Fibroblast of lung (primary cell): ENCODE measurements around the gene RASGRF2. TPM values are rescaled to one million over a fixed set of nuclear protein-coding genes. Genes with fewer than 3 reads are reported as not detected.

Source experiments
- DNase-seq, 2 donors: peaks; one replicate each; pipeline versions ENCODE4 v3.0.0 to v3.0.0-alpha.2; 2010; ENCODE audit warnings: low read depth in 2 of 2
- H2AFZ ChIP-seq: 2 replicates; pipeline ENCODE4 v1.5.1; 2012; ENCODE audit warnings: low read length, control low read depth, inconsistent platforms
- H3K27ac ChIP-seq: 2 replicates; pipeline ENCODE4 v1.5.1; 2011; ENCODE audit warnings: low read length, control low read depth; ENCODE audit not compliant: insufficient read depth
- H3K27me3 ChIP-seq: 2 replicates; pipeline ENCODE4 v1.5.1; 2011; ENCODE audit warnings: mild to moderate bottlenecking, low read length; ENCODE audit not compliant: control insufficient read depth, insufficient read depth
- H3K36me3 ChIP-seq: 2 replicates; pipeline ENCODE4 v1.5.1; 2011; ENCODE audit warnings: low read length; ENCODE audit not compliant: control insufficient read depth, insufficient read depth
- H3K4me1 ChIP-seq: 2 replicates; pipeline ENCODE4 v1.5.1; 2011; ENCODE audit warnings: low read length; ENCODE audit not compliant: control insufficient read depth, insufficient read depth; ENCODE audit errors: extremely low read depth
- H3K4me2 ChIP-seq: 2 replicates; pipeline ENCODE4 v1.5.1; 2011; ENCODE audit warnings: low read length, control low read depth; ENCODE audit not compliant: insufficient read depth; ENCODE audit errors: extremely low read depth
- H3K4me3 ChIP-seq, 4 experiments: fragments of 200-600 bp in 1 of 4; sonication (generic) in 1 of 4; replicated peaks in 1 of 4; 2 replicates each; pipeline ENCODE4 v1.5.1; 2011 to 2016; ENCODE audit warnings: low read length in 4 of 4, low read depth in 3 of 4, mild to moderate bottlenecking in 3 of 4, control low read depth in 2 of 4, inconsistent platforms in 1 of 4, mixed read lengths in 1 of 4; ENCODE audit not compliant: insufficient read depth in 1 of 4; ENCODE audit errors: control extremely low read depth in 1 of 4
- H3K79me2 ChIP-seq: 2 replicates; pipeline ENCODE4 v1.5.1; 2012; ENCODE audit warnings: mild to moderate bottlenecking, low read length, inconsistent platforms; ENCODE audit not compliant: control insufficient read depth, insufficient read depth
- H3K9ac ChIP-seq: 2 replicates; pipeline ENCODE4 v1.5.1; 2011; ENCODE audit warnings: mild to moderate bottlenecking, low read length, control low read depth; ENCODE audit not compliant: insufficient read depth
- H3K9me3 ChIP-seq: 2 replicates; pipeline ENCODE4 v1.5.1; 2012; ENCODE audit warnings: low read depth, low read length; ENCODE audit not compliant: control insufficient read depth, insufficient read depth
- H4K20me1 ChIP-seq: 2 replicates; pipeline ENCODE4 v1.5.1; 2011; ENCODE audit warnings: low read length; ENCODE audit not compliant: control insufficient read depth, insufficient read depth; ENCODE audit errors: extremely low read depth
- EZH2 ChIP-seq: IDR thresholded peaks from 2 replicates; pipeline ENCODE4 v1.5.1; 2012; ENCODE audit warnings: low read length, control low read depth, mild to moderate bottlenecking; ENCODE audit errors: missing control alignments
- polyA plus RNA-seq, 2 donors: library from polyadenylated mRNA; depleted of rRNA in 1 of 2; stranded (reverse) in 1 of 2; unstranded in 1 of 2; fragments of >200 nt; gene quantifications; 2 replicates each; pipeline ENCODE4 v1.2.1, GENCODE V29; 2011 to 2012; ENCODE audit warnings: missing spikeins in 1 of 2
- total RNA-seq: library from RNA; depleted of rRNA; stranded (reverse); fragments of >200 nt; gene quantifications from 2 replicates; pipeline ENCODE4 v1.2.1, GENCODE V29; 2014
- TF ChIP-seq, protein P1 (sequence below), 2 donors: IDR thresholded peaks in 1 of 2; conservative IDR thresholded peaks in 1 of 2; 1 replicate in 1 of 2; 2 replicates in 1 of 2; pipeline ENCODE4 v1.5.1; 2011 to 2012; ENCODE audit warnings: low read length in 2 of 2, control low read depth in 1 of 2, inconsistent platforms in 1 of 2, low read depth in 1 of 2, mild to moderate bottlenecking in 1 of 2

RASGRF2 gene
- total and polyA plus RNA-seq, 2 donors (not counting 1 experiment from before 2014, with no cell fraction given), result 3.5 to 19.5 TPM

DNA sequence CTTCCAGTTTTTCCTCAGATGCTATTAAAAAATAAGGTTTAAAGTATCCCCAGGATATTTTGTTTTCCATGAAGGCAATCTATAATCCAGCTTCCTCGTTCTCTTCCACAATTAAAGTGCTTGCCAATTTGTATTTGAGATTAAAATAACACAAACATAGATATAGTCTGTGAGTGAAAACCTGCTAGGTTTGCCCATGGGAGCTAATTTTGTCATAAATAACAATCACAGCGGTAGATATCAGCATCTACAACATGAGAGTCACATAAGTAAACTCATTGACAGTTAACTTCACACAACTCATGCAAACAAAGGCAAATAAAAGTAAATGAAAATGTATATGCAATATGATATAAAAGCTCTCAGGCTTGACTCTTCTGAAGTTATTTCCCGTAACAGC is 29.2 kb upstream of the RASGRF2 start:
- TF ChIP-seq, protein P1, sequence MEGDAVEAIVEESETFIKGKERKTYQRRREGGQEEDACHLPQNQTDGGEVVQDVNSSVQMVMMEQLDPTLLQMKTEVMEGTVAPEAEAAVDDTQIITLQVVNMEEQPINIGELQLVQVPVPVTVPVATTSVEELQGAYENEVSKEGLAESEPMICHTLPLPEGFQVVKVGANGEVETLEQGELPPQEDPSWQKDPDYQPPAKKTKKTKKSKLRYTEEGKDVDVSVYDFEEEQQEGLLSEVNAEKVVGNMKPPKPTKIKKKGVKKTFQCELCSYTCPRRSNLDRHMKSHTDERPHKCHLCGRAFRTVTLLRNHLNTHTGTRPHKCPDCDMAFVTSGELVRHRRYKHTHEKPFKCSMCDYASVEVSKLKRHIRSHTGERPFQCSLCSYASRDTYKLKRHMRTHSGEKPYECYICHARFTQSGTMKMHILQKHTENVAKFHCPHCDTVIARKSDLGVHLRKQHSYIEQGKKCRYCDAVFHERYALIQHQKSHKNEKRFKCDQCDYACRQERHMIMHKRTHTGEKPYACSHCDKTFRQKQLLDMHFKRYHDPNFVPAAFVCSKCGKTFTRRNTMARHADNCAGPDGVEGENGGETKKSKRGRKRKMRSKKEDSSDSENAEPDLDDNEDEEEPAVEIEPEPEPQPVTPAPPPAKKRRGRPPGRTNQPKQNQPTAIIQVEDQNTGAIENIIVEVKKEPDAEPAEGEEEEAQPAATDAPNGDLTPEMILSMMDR (conservative IDR thresholded peaks at IDR 0.05 in 1 of 2, IDR thresholded peaks at IDR 0.05 in 1 of 2; ENCODE audit: low read depth in 1 of 2, low read length in 2 of 2), result no peak
- no peak for TF ChIP-seq EZH2
- Histone ChIP-seq H3K4me3 (no peak overlapping the region), H3K4me2 (no peak overlapping the region), H3K36me3 (no peaks in the 10 kb centered on the region), H3K9me3 (no peaks in the 10 kb centered on the region), H3K79me2 (no peaks in the 10 kb centered on the region), H3K4me1 (no peaks in the 10 kb centered on the region), H3K27me3 (no peaks in the 10 kb centered on the region), H3K27ac (no peak overlapping the region), H2AFZ (no peak overlapping the region), H4K20me1 (no peaks in the 10 kb centered on the region), H3K9ac (no peak overlapping the region)
- no peak for DNase-seq

DNA sequence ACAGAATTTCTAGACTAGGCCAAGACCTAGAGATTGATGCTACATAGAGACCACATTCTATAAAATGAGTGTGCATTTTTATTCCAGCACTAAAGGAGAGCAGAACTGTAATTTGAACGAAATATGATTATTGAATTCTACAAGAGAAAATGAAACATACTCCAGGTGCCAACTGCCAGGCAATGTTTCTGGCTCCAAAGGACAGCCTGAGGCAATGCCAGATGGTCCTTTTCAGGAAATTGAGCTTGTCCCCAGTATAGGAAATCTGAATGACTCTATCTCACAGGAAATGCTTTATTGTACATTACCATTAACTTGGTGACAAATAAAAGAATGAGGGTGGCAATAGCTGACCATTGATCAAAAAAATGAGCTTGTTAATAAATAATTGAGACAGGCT is 28.8 kb upstream of the RASGRF2 start:
- Histone ChIP-seq H3K79me2 (no peaks in the 10 kb centered on the region), H2AFZ (no peak overlapping the region), H3K36me3 (no peaks in the 10 kb centered on the region), H3K27me3 (no peaks in the 10 kb centered on the region), H3K4me2 (no peak overlapping the region), H3K27ac (no peak overlapping the region), H3K4me1 (no peaks in the 10 kb centered on the region), H3K4me3 (no peak overlapping the region), H3K9me3 (no peaks in the 10 kb centered on the region), H3K9ac (no peak overlapping the region), H4K20me1 (no peaks in the 10 kb centered on the region)
- DNase-seq, result no peak
- TF ChIP-seq, protein P1 (conservative IDR thresholded peaks at IDR 0.05 in 1 of 2, IDR thresholded peaks at IDR 0.05 in 1 of 2; ENCODE audit: low read depth in 1 of 2, low read length in 2 of 2), result no peak
- no peak for TF ChIP-seq EZH2

DNA sequence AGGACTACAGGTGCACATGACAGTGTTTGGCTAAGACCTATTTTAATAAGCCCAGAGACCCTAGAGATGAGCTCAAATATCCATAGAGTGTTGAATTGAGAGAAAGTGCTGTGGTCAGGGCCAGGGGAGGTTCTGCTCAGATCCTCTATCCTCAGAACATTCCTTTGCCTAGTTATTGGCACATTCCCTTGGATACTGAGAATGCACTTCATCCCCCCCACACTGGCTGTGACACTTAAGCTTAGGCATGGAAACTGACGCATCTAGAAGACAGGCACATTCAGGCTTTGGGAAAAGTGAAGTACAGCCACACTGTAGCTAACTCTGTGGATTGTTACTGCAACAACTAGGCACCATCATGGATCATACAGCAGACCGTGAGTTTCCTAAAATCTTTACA is 27.1 kb upstream of the RASGRF2 start:
- DNase-seq, result peak in 1 of 2 donors; percentile 46
- no peaks in the 10 kb centered on the region for H4K20me1 ChIP-seq
- no peak overlapping the region for H3K4me3 ChIP-seq

More for the DNA sequence above, 27.1 kb upstream of the RASGRF2 start:
- H3K27me3 ChIP-seq, result no peaks in the 10 kb centered on the region
- H3K79me2 ChIP-seq, result no peaks in the 10 kb centered on the region
- H3K36me3 ChIP-seq, result no peaks in the 10 kb centered on the region
- TF ChIP-seq, protein P1 (conservative IDR thresholded peaks at IDR 0.05 in 1 of 2, IDR thresholded peaks at IDR 0.05 in 1 of 2; ENCODE audit: low read depth in 1 of 2, low read length in 2 of 2), result no peak
- TF ChIP-seq EZH2, result no peak
- no peak overlapping the region for H3K4me2 ChIP-seq
- no peaks in the 10 kb centered on the region for H3K4me1 ChIP-seq
- H2AFZ ChIP-seq, result no peak overlapping the region
- H3K9ac ChIP-seq, result no peak overlapping the region
- no peaks in the 10 kb centered on the region for H3K9me3 ChIP-seq
- no peak overlapping the region for H3K27ac ChIP-seq
